K562 (cell line): ENCODE data around the gene GART. TPM values are rescaled to one million over a fixed set of nuclear protein-coding genes. Genes with fewer than 3 reads are reported as not detected.

Source experiments
- ATAC-seq: fragments of 200-7000 bp; cut with Tn5 transposase; 3 replicates; pipeline ENCODE4 v1.9.1; 2020; ENCODE audit warnings: moderate library complexity
- BruUV-seq: library from RNA; stranded (reverse); fragments of 400-500 nt; replicated peaks from 2 replicates; lab custom pipeline; 2021; lab: Mats Ljungman, UMichigan
- CTCF ChIA-PET: fragments of 300-600 bp; formaldehyde crosslinking; extraction: SDS; loops from one replicate; lab custom pipeline; 2021; ENCODE audit warnings: low intra/inter-chr PET ratio; lab: Yijun Ruan, JAX
- POLR2A ChIA-PET: fragments of 300-600, 350-650 bp; sonication (Branson Sonifier 250); formaldehyde crosslinking; extraction: SDS; loops from one replicate; lab custom pipeline; 2021; ENCODE audit warnings: antibody characterized with exemption, inconsistent platforms; lab: Yijun Ruan, JAX
- DNase-seq, 4 experiments: peaks; one replicate each; pipeline versions ENCODE4 v3.0.0 to v3.0.0-alpha.2; 2011 to 2018; ENCODE audit warnings: low spot score in 3 of 4, mixed read lengths in 3 of 4; ENCODE audit errors: extremely low read depth in 1 of 4
- FAIRE-seq: peaks from 2 replicates; lab custom pipeline; 2011; peaks lifted over from hg19 to GRCh38; lab: Jason Lieb, UNC
- H2AFZ ChIP-seq: 2 replicates; pipeline ENCODE4 v1.6.0; 2011; ENCODE audit warnings: low read depth, low read length, control low read depth, inconsistent platforms
- H3K27ac ChIP-seq: fragments of 200-600 bp; 3 replicates; pipeline ENCODE4 v1.8.0; 2011; ENCODE audit warnings: low read depth, mild to moderate bottlenecking, control low read depth, inconsistent platforms, low read length, moderate library complexity, mixed read lengths; ENCODE audit errors: extremely low read depth
- H3K27me3 ChIP-seq, 2 experiments: fragments of 300-600 bp in 1 of 2; 2 replicates in 1 of 2; 3 replicates in 1 of 2; pipeline versions ENCODE4 v1.6.0 to v1.8.0; 2011; ENCODE audit warnings: inconsistent platforms in 2 of 2, low read length in 2 of 2, mild to moderate bottlenecking in 1 of 2, mixed read lengths in 1 of 2, moderate library complexity in 1 of 2; ENCODE audit not compliant: control insufficient read depth in 2 of 2, insufficient read depth in 2 of 2
- H3K36me3 ChIP-seq: fragments of 300-600 bp; 3 replicates; pipeline ENCODE4 v1.8.0; 2011; ENCODE audit warnings: mild to moderate bottlenecking, low read length, inconsistent platforms; ENCODE audit not compliant: control insufficient read depth, insufficient read depth
- H3K4me1 ChIP-seq, 2 experiments: fragments of 200-600 bp in 1 of 2; replicated peaks in 1 of 2; 2 replicates in 1 of 2; 3 replicates in 1 of 2; pipeline versions ENCODE4 v1.5.1 to v1.8.0; 2011; ENCODE audit warnings: inconsistent platforms in 2 of 2, low read length in 2 of 2, mild to moderate bottlenecking in 1 of 2, mixed read lengths in 1 of 2, moderate library complexity in 1 of 2; ENCODE audit not compliant: control insufficient read depth in 2 of 2, insufficient read depth in 2 of 2
- H3K4me2 ChIP-seq: 2 replicates; pipeline ENCODE4 v1.6.1; 2011; ENCODE audit warnings: low read length, control low read depth, inconsistent platforms, mixed read lengths; ENCODE audit not compliant: insufficient read depth
- H3K4me3 ChIP-seq: fragments of 200-600 bp; sonication (generic), shearing (Covaris generic); 2 replicates; pipeline ENCODE4 v1.5.1; 2016; ENCODE audit warnings: control low read depth, inconsistent platforms
- H3K79me2 ChIP-seq: fragments of 200-600 bp; 3 replicates; pipeline ENCODE4 v1.8.0; 2011; ENCODE audit warnings: low read length, inconsistent platforms; ENCODE audit not compliant: control insufficient read depth, insufficient read depth
- H3K9ac ChIP-seq, 2 experiments: 2 replicates each; pipeline versions ENCODE4 v1.6.0 to v1.6.1; 2011; ENCODE audit warnings: low read depth in 2 of 2, low read length in 2 of 2, control low read depth in 1 of 2, inconsistent platforms in 1 of 2, mild to moderate bottlenecking in 1 of 2, mixed read lengths in 1 of 2; ENCODE audit not compliant: insufficient read depth in 1 of 2
- H3K9me1 ChIP-seq: one replicate; pipeline ENCODE4 v1.6.0; 2011; ENCODE audit warnings: inconsistent platforms, mild to moderate bottlenecking, low read length, moderate library complexity; ENCODE audit not compliant: control insufficient read depth, insufficient read depth
- H3K9me3 ChIP-seq: replicated peaks from 2 replicates; pipeline ENCODE4 v1.5.1; 2011; ENCODE audit warnings: low read depth, low read length, inconsistent platforms; ENCODE audit not compliant: control insufficient read depth, insufficient read depth
- H4K20me1 ChIP-seq: replicated peaks from 2 replicates; pipeline ENCODE4 v1.6.1; 2011; ENCODE audit warnings: low read length, inconsistent platforms, mixed read lengths; ENCODE audit not compliant: control insufficient read depth, insufficient read depth
- ARNT ChIP-seq, 2 experiments: fragments of 450-650 bp; IDR thresholded peaks; 2 replicates each; pipeline ENCODE4 v1.6.1; 2016; ENCODE audit warnings: mild to moderate bottlenecking in 1 of 2
- ATF7 ChIP-seq: fragments of 450-650 bp; IDR thresholded peaks from 2 replicates; pipeline ENCODE4 v1.7.1; 2014; ENCODE audit warnings: mild to moderate bottlenecking, moderate library complexity
- BHLHE40 ChIP-seq: IDR thresholded peaks from 2 replicates; pipeline ENCODE4 v1.6.1; 2011; ENCODE audit warnings: low read length, improper control_type of control experiment
- FOXM1 ChIP-seq, 2 experiments: fragments of 450-650 bp in 1 of 2; sonication (generic) in 1 of 2; formaldehyde crosslinking in 1 of 2; IDR thresholded peaks; 2 replicates each; pipeline versions ENCODE4 v1.6.1 to v1.9.0; 2017 to 2022; ENCODE audit warnings: low read depth in 2 of 2, mild to moderate bottlenecking in 2 of 2, missing genetic modification reagents in 1 of 2, moderate library complexity in 1 of 2
- KDM5B ChIP-seq: fragments of 200-600 bp; sonication (generic); IDR thresholded peaks from 2 replicates; pipeline ENCODE4 v1.6.1; 2012; ENCODE audit warnings: low read depth, mild to moderate bottlenecking, moderate library complexity, low read length, control low read depth, inconsistent platforms; ENCODE audit not compliant: insufficient replicate concordance
- MYBL2 ChIP-seq, 2 experiments: fragments of 450-650 bp in 1 of 2; sonication (generic) in 1 of 2; formaldehyde crosslinking in 1 of 2; IDR thresholded peaks; 2 replicates each; pipeline versions ENCODE4 v1.6.1 to v1.8.1; 2017 to 2022; ENCODE audit warnings: borderline replicate concordance in 1 of 2, inconsistent platforms in 1 of 2, low read depth in 1 of 2, mild to moderate bottlenecking in 1 of 2, missing genetic modification reagents in 1 of 2, moderate library complexity in 1 of 2
- U2AF2 ChIP-seq: fragments of 200-400 bp; formaldehyde crosslinking; optimal IDR thresholded peaks from 2 replicates; pipeline ENCODE3; 2017; ENCODE audit warnings: low read depth, mild to moderate bottlenecking, low read length
- XRCC4 ChIP-seq: IDR thresholded peaks from one replicate; pipeline ENCODE4 v1.6.1; 2011; ENCODE audit not compliant: insufficient read depth, insufficient read length; ENCODE audit errors: extremely low read depth
- ZKSCAN8 ChIP-seq: fragments of 200-800 bp; sonication (Bioruptor generic); IDR thresholded peaks from 2 replicates; pipeline ENCODE4 v1.6.1; 2016; ENCODE audit warnings: missing genetic modification characterization, missing compliant biosample characterization
- WGBS: fragments of 100-300 bp; shearing (Covaris generic); methylation state at CpG from one replicate; pipeline ENCODE4 v1.1.6; 2016; ENCODE audit warnings: low coverage, mixed read lengths; ENCODE audit not compliant: insufficient coverage; ENCODE audit errors: missing lambda C conversion rate; 5-methylcytosine and 5-hydroxymethylcytosine counted together
- in situ Hi-C: fragments of 300-500 bp; cut with MboI; formaldehyde crosslinking; loops from 4 replicates; pipeline ENCODE4 v1.15.0; 2018; ENCODE audit warnings: inconsistent platforms, mixed read lengths
- intact Hi-C: fragments of 100-400 bp; cut with micrococcal nuclease; formaldehyde crosslinking; loops from 2 replicates; pipeline ENCODE4 v1.14.2; 2022
- polyA plus RNA-seq, 8 experiments: library from polyadenylated mRNA; depleted of rRNA in 4 of 8; stranded (reverse) in 5 of 8; unstranded in 3 of 8; fragments of >200 nt; fragmentation: Nextera tagmentation in 2 of 8; fragmentation: Illumina TruSeq in 1 of 8; extraction: Ambion mirVana in 2 of 8; extraction: Trizol in 1 of 8; gene quantifications; 2 replicates each; pipeline versions ENCODE4 v1.2.1 to v1.2.3, GENCODE V29; 2011 to 2014; ENCODE audit warnings: inconsistent platforms in 1 of 8, missing spikeins in 1 of 8
- total RNA-seq, 7 experiments: library from RNA; depleted of rRNA in 6 of 7; stranded (reverse); fragments of >200 nt in 6 of 7; fragmentation: Illumina TruSeq in 2 of 7; extraction: Trizol in 2 of 7; gene quantifications; 2 replicates each; pipeline versions ENCODE4 v1.2.1 to v1.2.3, GENCODE V29; 2011 to 2021; ENCODE audit warnings: low replicate concordance in 1 of 7
- TF ChIP-seq, protein P1 (sequence below): fragments of 200-800 bp; sonication (Bioruptor generic); IDR thresholded peaks from 2 replicates; pipeline ENCODE4 v1.6.1; 2017; ENCODE audit warnings: missing genetic modification characterization, missing compliant biosample characterization
- TF ChIP-seq, protein P2 (sequence below): sonication (generic); formaldehyde crosslinking; IDR thresholded peaks from 2 replicates; pipeline ENCODE4 v1.8.0; 2022; ENCODE audit warnings: mild to moderate bottlenecking, missing genetic modification reagents
- TF ChIP-seq, protein P3 (sequence below): fragments of 150-350 bp; conservative IDR thresholded peaks from 2 replicates; pipeline ENCODE4 v1.6.1; 2014; ENCODE audit warnings: low read length
- TF ChIP-seq, protein P4 (sequence below): fragments of 450-650 bp; formaldehyde crosslinking; IDR thresholded peaks from 2 replicates; pipeline ENCODE4 v1.4.0; 2022; ENCODE audit warnings: mild to moderate bottlenecking, moderate library complexity

The GART gene
- total and polyA plus RNA-seq, 9 of the 15 experiments (the other 6 are each of a cell fraction or from before 2014, with no cell fraction given) = 141 to 429 (median 349) TPM

DNA sequence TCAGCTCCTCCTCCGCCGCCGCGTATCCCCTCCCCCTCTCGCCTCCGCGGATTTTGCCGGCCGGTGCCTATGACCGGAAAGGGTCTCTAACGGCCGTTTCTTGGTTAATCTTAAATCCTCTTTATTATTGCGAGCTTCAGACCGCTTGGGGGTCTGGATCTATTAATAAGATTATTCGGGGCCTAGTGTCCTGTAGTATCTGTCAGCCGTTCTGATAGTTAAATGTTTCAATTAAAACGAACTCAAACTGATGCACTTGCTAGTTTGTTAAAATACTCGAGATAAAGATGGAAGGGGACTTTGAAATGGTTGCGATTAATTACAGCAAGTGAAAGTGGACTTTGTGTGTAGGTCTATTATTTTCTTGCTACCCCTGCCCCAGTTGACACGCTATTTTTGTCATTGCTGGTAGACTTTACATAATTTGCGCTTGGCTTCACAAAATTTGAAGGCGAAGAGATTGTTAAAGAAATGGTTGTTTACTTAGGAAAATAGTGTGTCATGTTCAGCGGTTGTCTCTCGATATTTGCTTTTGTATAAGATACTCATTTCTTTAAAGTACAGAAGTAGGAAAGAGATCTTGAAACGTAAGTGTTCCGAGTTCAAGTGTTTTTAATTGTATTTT, 1.7 kb upstream of the GART start:
- no TSS peak for BruUV-seq
- under 1% methylated on average over 26 of the region's 26 CpGs for WGBS
- CTCF ChIA-PET = no interaction called here
- TF ChIP-seq, protein P1, sequence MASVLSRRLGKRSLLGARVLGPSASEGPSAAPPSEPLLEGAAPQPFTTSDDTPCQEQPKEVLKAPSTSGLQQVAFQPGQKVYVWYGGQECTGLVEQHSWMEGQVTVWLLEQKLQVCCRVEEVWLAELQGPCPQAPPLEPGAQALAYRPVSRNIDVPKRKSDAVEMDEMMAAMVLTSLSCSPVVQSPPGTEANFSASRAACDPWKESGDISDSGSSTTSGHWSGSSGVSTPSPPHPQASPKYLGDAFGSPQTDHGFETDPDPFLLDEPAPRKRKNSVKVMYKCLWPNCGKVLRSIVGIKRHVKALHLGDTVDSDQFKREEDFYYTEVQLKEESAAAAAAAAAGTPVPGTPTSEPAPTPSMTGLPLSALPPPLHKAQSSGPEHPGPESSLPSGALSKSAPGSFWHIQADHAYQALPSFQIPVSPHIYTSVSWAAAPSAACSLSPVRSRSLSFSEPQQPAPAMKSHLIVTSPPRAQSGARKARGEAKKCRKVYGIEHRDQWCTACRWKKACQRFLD (CRISPR knock-in tag) = peak; percentile 85; the same call in 1 of the 2 replicates
- TF ChIP-seq FOXM1 (IDR thresholded peaks at IDR 0.05; ENCODE audit: low read depth) (no peak), FOXM1 (CRISPR knock-in tag; IDR thresholded peaks at IDR 0.05; ENCODE audit: low read depth) (no peak), MYBL2 (IDR thresholded peaks at IDR 0.05; ENCODE audit: low read depth) (peak; percentile 62), MYBL2 (CRISPR knock-in tag; IDR thresholded peaks at IDR 0.05; ENCODE audit: borderline replicate concordance) (no peak), KDM5B (no peak), ATF7 (no peak), ARNT (IDR thresholded peaks at IDR 0.05) (0 out of 4 replicates have a peak, but pooled peaks of 1 of the 2 experiments have one; percentile 11), U2AF2 (no peak), XRCC4 (no peak), BHLHE40 (no peak), ZKSCAN8 (peak; percentile 51; the same call in 1 of the 2 replicates)
- TF ChIP-seq, protein P2, sequence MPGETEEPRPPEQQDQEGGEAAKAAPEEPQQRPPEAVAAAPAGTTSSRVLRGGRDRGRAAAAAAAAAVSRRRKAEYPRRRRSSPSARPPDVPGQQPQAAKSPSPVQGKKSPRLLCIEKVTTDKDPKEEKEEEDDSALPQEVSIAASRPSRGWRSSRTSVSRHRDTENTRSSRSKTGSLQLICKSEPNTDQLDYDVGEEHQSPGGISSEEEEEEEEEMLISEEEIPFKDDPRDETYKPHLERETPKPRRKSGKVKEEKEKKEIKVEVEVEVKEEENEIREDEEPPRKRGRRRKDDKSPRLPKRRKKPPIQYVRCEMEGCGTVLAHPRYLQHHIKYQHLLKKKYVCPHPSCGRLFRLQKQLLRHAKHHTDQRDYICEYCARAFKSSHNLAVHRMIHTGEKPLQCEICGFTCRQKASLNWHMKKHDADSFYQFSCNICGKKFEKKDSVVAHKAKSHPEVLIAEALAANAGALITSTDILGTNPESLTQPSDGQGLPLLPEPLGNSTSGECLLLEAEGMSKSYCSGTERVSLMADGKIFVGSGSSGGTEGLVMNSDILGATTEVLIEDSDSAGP (CRISPR knock-in tag) = no peak
- TF ChIP-seq, protein P3, sequence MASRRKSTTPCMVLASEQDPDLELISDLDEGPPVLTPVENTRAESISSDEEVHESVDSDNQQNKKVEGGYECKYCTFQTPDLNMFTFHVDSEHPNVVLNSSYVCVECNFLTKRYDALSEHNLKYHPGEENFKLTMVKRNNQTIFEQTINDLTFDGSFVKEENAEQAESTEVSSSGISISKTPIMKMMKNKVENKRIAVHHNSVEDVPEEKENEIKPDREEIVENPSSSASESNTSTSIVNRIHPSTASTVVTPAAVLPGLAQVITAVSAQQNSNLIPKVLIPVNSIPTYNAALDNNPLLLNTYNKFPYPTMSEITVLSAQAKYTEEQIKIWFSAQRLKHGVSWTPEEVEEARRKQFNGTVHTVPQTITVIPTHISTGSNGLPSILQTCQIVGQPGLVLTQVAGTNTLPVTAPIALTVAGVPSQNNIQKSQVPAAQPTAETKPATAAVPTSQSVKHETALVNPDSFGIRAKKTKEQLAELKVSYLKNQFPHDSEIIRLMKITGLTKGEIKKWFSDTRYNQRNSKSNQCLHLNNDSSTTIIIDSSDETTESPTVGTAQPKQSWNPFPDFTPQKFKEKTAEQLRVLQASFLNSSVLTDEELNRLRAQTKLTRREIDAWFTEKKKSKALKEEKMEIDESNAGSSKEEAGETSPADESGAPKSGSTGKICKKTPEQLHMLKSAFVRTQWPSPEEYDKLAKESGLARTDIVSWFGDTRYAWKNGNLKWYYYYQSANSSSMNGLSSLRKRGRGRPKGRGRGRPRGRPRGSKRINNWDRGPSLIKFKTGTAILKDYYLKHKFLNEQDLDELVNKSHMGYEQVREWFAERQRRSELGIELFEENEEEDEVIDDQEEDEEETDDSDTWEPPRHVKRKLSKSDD = 0 out of 2 replicates have a peak, but pooled peaks have one; percentile 45
- TF ChIP-seq, protein P4, sequence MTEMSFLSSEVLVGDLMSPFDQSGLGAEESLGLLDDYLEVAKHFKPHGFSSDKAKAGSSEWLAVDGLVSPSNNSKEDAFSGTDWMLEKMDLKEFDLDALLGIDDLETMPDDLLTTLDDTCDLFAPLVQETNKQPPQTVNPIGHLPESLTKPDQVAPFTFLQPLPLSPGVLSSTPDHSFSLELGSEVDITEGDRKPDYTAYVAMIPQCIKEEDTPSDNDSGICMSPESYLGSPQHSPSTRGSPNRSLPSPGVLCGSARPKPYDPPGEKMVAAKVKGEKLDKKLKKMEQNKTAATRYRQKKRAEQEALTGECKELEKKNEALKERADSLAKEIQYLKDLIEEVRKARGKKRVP (CRISPR knock-in tag) = 0 out of 2 replicates have a peak, but pooled peaks have one; percentile 23

More for the DNA sequence above, 1.7 kb upstream of the GART start:
- H3K36me3 ChIP-seq = peaks cover 60% of the 10 kb centered on the region
- no peaks in the 10 kb centered on the region for H3K27me3 ChIP-seq
- no peaks in the 10 kb centered on the region for H3K9me1 ChIP-seq
- peak overlapping the region; percentile 95 to 98 for H3K9ac ChIP-seq
- peak in 1 of 4 experiments; percentile 90 for DNase-seq
- peaks cover 3 to 13% of the 10 kb centered on the region in 2 experiments; a peak in 3 of 5 replicates for H3K4me1 ChIP-seq
- ATAC-seq = peak; percentile 64
- POLR2A ChIA-PET = interaction anchor here (0.6 to 6.9 kb wide), 16 partner anchors 9 to 1044 kb away, joined by 3 to 99 read pairs (median 4); partner anchors contain the start of genes DONSON and TMEM50B
- peak overlapping the region; percentile 94 for H3K4me2 ChIP-seq
- H3K27ac ChIP-seq = peak overlapping the region; percentile 99
- H3K9me3 ChIP-seq = no peaks in the 10 kb centered on the region; the same call in 1 of the 2 replicates
- in situ Hi-C loops (no loop called here), intact Hi-C loops (loop anchor here (5.0 kb wide), 3 partner anchors 141 to 349 kb away; partner anchors contain the start of gene IFNGR2)
- H3K4me3 ChIP-seq = peak overlapping the region; percentile 71
- peak overlapping the region; percentile 84 for H2AFZ ChIP-seq
- peaks cover 17% of the 10 kb centered on the region for H4K20me1 ChIP-seq
- peaks cover 98% of the 10 kb centered on the region for H3K79me2 ChIP-seq
- no peak for FAIRE-seq
